ENCODE data around the gene TMEM169.

DNA sequence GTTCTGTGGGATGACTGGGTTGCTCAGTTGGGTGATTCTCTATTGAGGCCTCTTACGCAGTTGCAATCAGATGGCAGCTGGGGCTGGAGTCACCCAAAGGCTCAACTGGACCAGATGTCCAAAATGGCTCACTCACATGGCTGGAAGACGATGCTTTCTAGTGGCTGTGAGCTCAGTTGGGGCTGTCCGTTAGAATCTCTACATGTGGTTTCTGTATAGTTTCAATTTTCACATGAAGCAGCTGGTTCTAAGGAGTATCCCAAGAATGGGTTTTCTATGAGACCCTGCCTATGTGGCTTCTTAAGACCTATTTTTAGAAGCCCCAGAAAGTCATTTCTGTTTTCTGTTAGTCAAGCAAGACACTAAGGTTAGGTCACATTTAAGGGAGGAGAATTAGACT is 31.9 kb downstream of the TMEM169 start:
- TF ChIP-seq, protein P1, sequence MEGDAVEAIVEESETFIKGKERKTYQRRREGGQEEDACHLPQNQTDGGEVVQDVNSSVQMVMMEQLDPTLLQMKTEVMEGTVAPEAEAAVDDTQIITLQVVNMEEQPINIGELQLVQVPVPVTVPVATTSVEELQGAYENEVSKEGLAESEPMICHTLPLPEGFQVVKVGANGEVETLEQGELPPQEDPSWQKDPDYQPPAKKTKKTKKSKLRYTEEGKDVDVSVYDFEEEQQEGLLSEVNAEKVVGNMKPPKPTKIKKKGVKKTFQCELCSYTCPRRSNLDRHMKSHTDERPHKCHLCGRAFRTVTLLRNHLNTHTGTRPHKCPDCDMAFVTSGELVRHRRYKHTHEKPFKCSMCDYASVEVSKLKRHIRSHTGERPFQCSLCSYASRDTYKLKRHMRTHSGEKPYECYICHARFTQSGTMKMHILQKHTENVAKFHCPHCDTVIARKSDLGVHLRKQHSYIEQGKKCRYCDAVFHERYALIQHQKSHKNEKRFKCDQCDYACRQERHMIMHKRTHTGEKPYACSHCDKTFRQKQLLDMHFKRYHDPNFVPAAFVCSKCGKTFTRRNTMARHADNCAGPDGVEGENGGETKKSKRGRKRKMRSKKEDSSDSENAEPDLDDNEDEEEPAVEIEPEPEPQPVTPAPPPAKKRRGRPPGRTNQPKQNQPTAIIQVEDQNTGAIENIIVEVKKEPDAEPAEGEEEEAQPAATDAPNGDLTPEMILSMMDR (conservative IDR thresholded peaks at IDR 0.05), result no peak
- TF ChIP-seq ZFX (IDR thresholded peaks at IDR 0.05), result no peak
